ENCODE measurements around the gene TSNAXIP1. TPM values are rescaled to one million over a fixed set of nuclear protein-coding genes. Genes with fewer than 3 reads are reported as not detected.

Gene TSNAXIP1
- total RNA-seq, 2 experiments from 2014 or later: 0.52 to 0.61 TPM

DNA sequence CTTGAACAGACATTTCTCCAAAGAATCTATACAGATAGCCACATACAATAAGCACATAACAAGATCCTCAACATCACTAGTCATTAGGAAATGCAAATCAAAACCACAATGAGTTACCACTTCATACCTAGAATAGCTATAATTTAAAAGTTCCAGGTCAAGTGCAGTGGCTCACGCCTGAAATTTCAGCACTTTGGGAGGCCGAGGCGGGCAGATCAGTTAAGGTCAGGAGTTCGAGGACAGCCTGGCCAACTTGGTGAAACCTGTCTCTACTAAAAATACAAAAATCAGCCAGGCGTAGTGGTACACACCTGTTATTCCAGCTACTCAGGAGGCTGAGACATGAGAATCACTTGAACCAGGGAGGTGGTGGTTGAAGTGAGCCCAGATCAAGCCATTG is 20.2 kb upstream of the TSNAXIP1 start:
- DNase-seq (no peak), ATAC-seq (ENCODE audit: poor library complexity) (no peak)
- TF ChIP-seq, protein P1, sequence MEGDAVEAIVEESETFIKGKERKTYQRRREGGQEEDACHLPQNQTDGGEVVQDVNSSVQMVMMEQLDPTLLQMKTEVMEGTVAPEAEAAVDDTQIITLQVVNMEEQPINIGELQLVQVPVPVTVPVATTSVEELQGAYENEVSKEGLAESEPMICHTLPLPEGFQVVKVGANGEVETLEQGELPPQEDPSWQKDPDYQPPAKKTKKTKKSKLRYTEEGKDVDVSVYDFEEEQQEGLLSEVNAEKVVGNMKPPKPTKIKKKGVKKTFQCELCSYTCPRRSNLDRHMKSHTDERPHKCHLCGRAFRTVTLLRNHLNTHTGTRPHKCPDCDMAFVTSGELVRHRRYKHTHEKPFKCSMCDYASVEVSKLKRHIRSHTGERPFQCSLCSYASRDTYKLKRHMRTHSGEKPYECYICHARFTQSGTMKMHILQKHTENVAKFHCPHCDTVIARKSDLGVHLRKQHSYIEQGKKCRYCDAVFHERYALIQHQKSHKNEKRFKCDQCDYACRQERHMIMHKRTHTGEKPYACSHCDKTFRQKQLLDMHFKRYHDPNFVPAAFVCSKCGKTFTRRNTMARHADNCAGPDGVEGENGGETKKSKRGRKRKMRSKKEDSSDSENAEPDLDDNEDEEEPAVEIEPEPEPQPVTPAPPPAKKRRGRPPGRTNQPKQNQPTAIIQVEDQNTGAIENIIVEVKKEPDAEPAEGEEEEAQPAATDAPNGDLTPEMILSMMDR (IDR thresholded peaks at IDR 0.05): no peak
- Mint-ChIP-seq H3K4me1 (ENCODE audit: low read depth) (peaks cover 17% of the 10 kb centered on the region), H3K36me3 (ENCODE audit: low read depth) (peaks cover 2% of the 10 kb centered on the region), H3K27me3 (no peaks in the 10 kb centered on the region), H3K9me3 (no peaks in the 10 kb centered on the region), H3K4me3 (no peak overlapping the region), H3K27ac (no peak overlapping the region)
- Histone ChIP-seq H3K9me3 (ENCODE audit: control insufficient read depth in 1 of 2, insufficient read depth in 1 of 2, low read length in 2 of 2) (no peaks in the 10 kb centered on the region), H3K27me3 (ENCODE audit: control insufficient read depth in 1 of 2, insufficient read depth in 2 of 2, low read length in 2 of 2) (no peaks in the 10 kb centered on the region), H3K36me3 (ENCODE audit: insufficient read depth, low read length) (peaks cover 4% of the 10 kb centered on the region), H3K4me3 (ENCODE audit: low read length) (no peak overlapping the region), H3K27ac (ENCODE audit: low read depth in 1 of 2, low read length in 2 of 2) (no peak overlapping the region), H3K4me1 (ENCODE audit: insufficient read depth, low read length) (peaks cover 12% of the 10 kb centered on the region)
- ChIA-PET POLR2A (no interaction called here), CTCF (interaction anchor here (0.7 kb wide), 1 partner anchor 20 kb away, joined by 3 read pairs; the partner anchor contains the start of gene TSNAXIP1)
- intact Hi-C loops (cut with DNase I, micrococcal nuclease): no loop called here

GRCh38 chr16:67790071-67790470 is 16.6 kb upstream of the TSNAXIP1 start:
- H3K4me1 ChIP-seq (ENCODE audit: insufficient read depth, low read length): peaks cover 2% of the 10 kb centered on the region
- no peaks in the 10 kb centered on the region for H3K27me3 Mint-ChIP-seq
- no peak overlapping the region for H3K27ac ChIP-seq (ENCODE audit: low read depth in 1 of 2, low read length in 2 of 2)
- no peak overlapping the region for H3K4me3 ChIP-seq (ENCODE audit: low read length)
- TF ChIP-seq, protein P1 (IDR thresholded peaks at IDR 0.05): no peak
- H3K9me3 ChIP-seq (ENCODE audit: control insufficient read depth in 1 of 2, insufficient read depth in 1 of 2, low read length in 2 of 2): no peaks in the 10 kb centered on the region
- peaks cover 5% of the 10 kb centered on the region for H3K36me3 ChIP-seq (ENCODE audit: insufficient read depth, low read length)
- CTCF ChIA-PET: no interaction called here
- no peaks in the 10 kb centered on the region for H3K27me3 ChIP-seq (ENCODE audit: control insufficient read depth in 1 of 2, insufficient read depth in 2 of 2, low read length in 2 of 2)
- no peak for DNase-seq
- intact Hi-C loops (cut with DNase I, micrococcal nuclease): no loop called here
- peaks cover 6% of the 10 kb centered on the region for H3K4me1 Mint-ChIP-seq (ENCODE audit: low read depth)
- H3K9me3 Mint-ChIP-seq: no peaks in the 10 kb centered on the region
- no peaks in the 10 kb centered on the region for H3K36me3 Mint-ChIP-seq (ENCODE audit: low read depth)
- ATAC-seq (ENCODE audit: poor library complexity): no peak
- no peak overlapping the region for H3K27ac Mint-ChIP-seq
- POLR2A ChIA-PET: no interaction called here
- H3K4me3 Mint-ChIP-seq: no peak overlapping the region

- ATAC-seq (ENCODE audit: poor library complexity) (no peak), DNase-seq (no peak)
- intact Hi-C loops (cut with DNase I, micrococcal nuclease): no loop called here
- ChIA-PET CTCF (interaction anchor here (1.3 kb wide), 1 partner anchor 20 kb away, joined by 3 read pairs; no protein-coding TSS in a partner anchor), POLR2A (no interaction called here)
- H3K4me1 Mint-ChIP-seq (ENCODE audit: low read depth): peaks cover 40% of the 10 kb centered on the region
- peaks cover 19% of the 10 kb centered on the region for H3K36me3 ChIP-seq (ENCODE audit: insufficient read depth, low read length)
- H3K4me3 Mint-ChIP-seq: no peak overlapping the region
- no peaks in the 10 kb centered on the region for H3K9me3 ChIP-seq (ENCODE audit: control insufficient read depth in 1 of 2, insufficient read depth in 1 of 2, low read length in 2 of 2)
- TF ChIP-seq, protein P1 (IDR thresholded peaks at IDR 0.05): no peak
- no peaks in the 10 kb centered on the region for H3K9me3 Mint-ChIP-seq
- H3K27ac Mint-ChIP-seq: peak overlapping the region; percentile 59
- H3K4me1 ChIP-seq (ENCODE audit: insufficient read depth, low read length): peaks cover 15% of the 10 kb centered on the region
- no peak overlapping the region for H3K27ac ChIP-seq (ENCODE audit: low read depth in 1 of 2, low read length in 2 of 2)
- no peak overlapping the region for H3K4me3 ChIP-seq (ENCODE audit: low read length)
- no peaks in the 10 kb centered on the region for H3K27me3 Mint-ChIP-seq
- no peaks in the 10 kb centered on the region for H3K27me3 ChIP-seq (ENCODE audit: control insufficient read depth in 1 of 2, insufficient read depth in 2 of 2, low read length in 2 of 2)
- peaks cover 40% of the 10 kb centered on the region for H3K36me3 Mint-ChIP-seq (ENCODE audit: low read depth)
These were observed 10.5 kb upstream of the TSNAXIP1 start for GRCh38 chr16:67796099-67796718.

Measured in CD4-positive, alpha-beta T cell (primary cell).